ENCODE results near the gene SVOP. TPM values are rescaled to one million over a fixed set of nuclear protein-coding genes. Genes with fewer than 3 reads are reported as not detected.

SVOP gene
- total RNA-seq, 4 donors from 2014 or later: not detected

DNA sequence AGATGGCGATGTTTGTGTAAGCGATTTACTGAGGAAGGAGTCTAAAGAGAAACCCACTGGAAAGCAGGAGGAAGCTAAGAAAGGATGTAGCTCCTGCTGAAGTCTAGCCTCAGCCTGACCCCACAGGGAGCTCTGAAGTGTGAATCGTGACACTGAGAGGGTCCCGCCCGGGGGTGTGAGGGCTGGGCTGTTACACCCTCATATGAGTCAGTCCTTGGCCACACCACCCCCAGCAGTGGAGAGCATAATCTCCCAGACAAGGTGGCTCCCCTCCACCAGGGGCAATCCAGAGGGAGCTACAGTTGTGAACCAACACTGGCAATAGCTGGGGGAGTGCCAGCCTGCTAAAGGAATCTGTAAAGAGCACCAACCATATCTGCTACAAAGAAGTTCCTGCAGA lies 31.5 kb downstream of the SVOP start:
- TF ChIP-seq, protein P1, sequence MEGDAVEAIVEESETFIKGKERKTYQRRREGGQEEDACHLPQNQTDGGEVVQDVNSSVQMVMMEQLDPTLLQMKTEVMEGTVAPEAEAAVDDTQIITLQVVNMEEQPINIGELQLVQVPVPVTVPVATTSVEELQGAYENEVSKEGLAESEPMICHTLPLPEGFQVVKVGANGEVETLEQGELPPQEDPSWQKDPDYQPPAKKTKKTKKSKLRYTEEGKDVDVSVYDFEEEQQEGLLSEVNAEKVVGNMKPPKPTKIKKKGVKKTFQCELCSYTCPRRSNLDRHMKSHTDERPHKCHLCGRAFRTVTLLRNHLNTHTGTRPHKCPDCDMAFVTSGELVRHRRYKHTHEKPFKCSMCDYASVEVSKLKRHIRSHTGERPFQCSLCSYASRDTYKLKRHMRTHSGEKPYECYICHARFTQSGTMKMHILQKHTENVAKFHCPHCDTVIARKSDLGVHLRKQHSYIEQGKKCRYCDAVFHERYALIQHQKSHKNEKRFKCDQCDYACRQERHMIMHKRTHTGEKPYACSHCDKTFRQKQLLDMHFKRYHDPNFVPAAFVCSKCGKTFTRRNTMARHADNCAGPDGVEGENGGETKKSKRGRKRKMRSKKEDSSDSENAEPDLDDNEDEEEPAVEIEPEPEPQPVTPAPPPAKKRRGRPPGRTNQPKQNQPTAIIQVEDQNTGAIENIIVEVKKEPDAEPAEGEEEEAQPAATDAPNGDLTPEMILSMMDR (IDR thresholded peaks at IDR 0.05; ENCODE audit: low read depth): no peak

DNA sequence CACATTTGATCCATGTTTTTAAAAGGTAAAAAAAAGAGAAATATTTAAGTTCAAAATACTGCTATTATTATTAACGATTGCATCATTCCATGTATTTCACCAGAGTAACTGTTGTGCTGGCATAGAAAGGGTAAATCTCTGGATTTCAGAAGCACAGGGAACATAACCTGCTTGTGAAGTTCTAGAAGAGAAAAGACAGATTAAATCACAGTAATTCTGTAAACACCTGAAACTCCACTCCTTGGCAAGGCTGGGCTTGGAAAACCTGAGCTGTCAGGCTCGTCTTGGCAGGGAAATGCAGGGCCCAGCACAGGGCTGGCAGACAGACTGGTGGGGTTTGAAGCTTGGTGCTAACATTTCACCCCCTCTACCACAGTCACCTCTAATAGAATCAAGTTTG lies 35.1 kb downstream of the SVOP start:
- TF ChIP-seq, protein P1 (IDR thresholded peaks at IDR 0.05; ENCODE audit: low read depth): no peak

DNA sequence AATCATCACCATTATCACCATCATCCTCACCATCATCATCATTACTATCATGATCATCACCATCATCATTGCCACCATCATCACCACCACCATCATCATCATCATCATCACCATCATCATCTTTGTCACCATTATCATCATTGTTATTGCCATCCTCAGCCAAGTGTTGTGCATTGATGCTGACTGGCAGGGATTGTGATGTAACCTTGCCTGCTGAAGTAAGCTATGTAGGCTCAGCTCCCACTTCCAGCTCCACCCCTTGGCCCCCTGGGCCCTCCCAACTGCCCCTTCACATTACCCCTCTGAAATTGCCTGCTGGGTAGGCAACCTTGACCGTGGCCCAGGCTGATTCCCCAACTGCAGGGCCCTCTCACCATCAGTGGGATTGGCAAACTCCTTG lies 37.6 kb downstream of the SVOP start:
- TF ChIP-seq, protein P1 (IDR thresholded peaks at IDR 0.05; ENCODE audit: low read depth): no peak

DNA sequence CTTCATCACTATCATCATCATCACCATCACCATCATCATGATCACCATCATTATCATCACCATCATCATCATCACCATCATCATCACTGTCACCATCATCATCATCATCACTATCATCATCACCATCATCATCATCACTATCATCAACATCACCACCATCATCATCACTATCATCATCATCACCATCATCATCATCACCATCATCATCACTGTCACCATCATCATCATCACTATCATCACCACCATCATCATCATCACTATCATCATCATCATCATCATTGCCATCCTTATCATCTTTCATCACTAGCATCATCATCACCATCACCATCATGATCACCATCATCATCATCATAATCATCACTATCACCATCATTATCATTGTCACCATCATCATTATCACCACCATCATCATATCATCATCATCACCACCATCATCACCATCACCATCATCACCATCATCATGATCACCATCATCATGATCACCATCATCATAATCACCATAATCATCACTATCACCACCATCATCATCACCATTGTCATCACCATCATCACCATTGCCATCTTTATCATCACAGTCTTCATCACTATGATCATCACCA lies 38.1 kb downstream of the SVOP start:
- TF ChIP-seq, protein P1 (IDR thresholded peaks at IDR 0.05; ENCODE audit: low read depth): no peak

DNA sequence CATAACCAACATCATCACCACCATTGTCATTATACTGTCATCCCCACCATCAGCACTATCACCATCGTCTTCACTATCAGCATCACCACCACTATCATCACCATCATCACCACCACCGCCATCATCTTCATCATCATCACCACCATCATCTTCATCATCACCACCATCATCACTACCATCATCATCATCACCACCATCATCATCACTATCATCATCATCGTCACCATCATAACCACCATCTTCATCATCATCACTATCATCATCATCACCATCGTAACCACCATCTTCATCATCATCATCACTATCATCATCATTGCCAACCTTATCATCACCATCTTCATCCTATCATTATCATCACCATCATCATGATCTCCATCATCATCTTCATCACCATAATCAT lies 39.0 kb downstream of the SVOP start:
- TF ChIP-seq, protein P1 (IDR thresholded peaks at IDR 0.05; ENCODE audit: low read depth): no peak

DNA sequence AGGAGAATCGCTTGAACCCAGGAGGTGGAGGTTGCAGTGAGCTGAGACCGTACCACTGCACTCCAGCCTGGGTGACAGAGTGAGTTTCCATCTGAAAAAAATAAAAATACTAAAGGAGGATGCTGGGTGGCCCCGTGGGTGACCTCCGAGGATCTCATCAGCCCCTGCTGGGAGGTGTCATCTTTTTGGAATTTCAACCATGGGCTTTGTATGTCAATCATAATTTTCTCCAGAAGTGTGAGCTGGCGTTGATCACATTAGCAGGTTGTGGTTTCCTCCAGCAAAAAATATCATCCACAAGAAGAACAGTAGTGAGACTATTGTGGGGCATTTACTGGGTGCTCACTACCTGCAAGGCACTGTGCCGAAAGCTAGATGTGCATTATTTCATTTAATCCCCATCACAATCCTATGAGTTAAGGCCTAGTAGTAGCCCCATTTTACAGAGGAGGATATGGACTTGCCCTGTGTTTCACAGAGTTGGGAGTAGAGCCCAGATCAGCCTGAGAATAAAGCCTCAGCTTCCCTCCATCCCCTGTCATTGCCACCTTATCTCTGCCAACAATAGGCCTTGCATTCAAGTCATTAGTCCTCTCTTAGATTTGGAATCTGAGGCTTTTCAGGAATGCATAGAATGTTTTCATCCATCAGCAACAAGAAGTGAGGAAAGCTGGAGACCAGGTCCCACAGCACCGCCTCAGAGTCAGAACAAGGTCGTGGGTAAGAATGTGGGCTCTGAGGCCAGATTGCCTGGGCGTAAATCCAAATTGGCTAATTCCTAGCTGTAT lies 39.8 kb downstream of the SVOP start:
- TF ChIP-seq, protein P1 (IDR thresholded peaks at IDR 0.05; ENCODE audit: low read depth): no peak

DNA sequence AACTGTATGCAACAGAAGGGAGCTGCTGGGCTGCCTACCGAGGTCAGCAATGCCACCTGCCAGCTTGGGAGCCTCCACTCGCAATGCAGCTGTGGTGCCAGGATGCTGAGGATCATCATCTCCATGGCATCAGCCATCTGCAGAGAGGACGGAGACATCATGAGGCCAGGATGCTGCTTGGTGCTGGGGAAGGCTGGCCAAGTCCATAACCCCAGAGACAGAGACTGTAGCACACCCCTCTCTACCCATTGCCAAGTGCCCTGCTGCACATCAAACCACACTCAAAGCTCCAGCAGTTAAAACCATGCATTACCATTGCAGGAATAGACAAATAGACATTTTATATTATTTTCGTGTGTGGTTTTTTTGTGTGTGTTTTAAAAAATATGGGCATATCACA lies 43.5 kb downstream of the SVOP start:
- TF ChIP-seq, protein P1 (IDR thresholded peaks at IDR 0.05; ENCODE audit: low read depth): no peak

All from subcutaneous adipose tissue (tissue), 4 donors.